HK-2 (cell line): Measurements from ENCODE around the gene MZB1.
"Not testable (repeated sequence)": the region's sequence is repeated elsewhere in the genome, so short reads cannot be mapped to it uniquely, and the experiment has no call there.

Experiments
- DNase-seq: peaks from one replicate; pipeline ENCODE4 v3.0.0-alpha.2; 2018; ENCODE audit not compliant: unreplicated experiment

Gene MZB1

DNA sequence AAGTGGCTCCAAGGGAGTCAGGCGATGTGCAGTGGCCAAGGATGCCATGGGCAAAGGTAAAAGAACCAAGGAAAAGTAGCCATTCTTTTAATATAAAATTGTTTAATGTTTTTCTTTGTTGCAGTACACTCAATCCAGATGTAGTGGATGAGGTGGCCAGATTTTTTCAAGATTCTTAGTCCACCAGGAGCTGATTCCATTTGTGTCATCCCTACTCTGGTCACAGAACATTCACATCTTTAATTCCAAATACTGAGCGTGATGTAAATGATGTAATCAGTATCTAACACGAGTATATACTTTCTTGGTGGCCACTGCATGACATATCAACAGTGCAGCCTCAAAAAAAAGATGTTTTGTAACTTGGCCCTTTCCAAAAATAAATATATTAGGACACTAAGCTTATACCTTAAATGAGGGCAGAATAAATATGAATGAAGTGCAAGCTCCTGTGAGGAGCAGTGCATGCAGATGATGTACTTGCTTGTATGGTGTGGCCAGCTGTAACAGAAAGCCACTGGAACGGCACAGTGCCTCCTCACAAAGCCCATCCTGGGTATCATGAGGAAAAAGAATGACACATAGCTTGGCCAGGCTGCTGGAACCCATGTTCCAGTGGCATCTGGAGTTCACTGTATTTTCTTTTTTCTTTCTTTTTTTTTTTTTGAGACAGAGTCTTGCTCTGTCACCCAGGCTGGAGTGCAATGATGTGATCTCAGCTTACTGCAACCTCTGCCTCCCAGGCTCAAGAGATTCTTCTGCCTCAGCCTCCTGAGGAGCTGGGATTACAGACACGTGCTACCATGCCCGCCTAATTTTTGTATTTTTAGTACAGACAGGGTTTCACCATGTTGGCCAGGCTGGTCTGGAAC is 20.6 kb upstream of the MZB1 start:
- DNase-seq = no peak

DNA sequence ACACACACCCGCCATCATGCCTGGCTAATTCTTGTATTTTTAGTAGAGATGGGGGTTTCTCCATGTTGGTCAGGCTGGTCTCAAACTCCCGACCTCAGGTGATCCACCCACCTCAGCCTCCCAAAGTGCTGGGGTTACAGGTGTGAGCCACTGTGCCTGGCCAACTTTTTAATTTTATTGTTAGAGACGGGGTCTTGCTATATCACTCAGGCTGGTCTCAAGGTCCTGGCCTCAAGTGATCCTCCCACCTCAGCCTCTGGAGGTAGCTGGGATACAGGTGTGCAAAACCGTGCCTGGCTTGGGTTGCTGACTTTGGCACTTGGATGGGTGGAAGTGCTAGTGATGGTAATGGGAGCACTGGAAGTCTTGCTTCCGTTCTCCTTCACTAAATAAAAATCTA is 19.4 kb upstream of the MZB1 start:
- DNase-seq = not testable (repeated sequence)

GRCh38 chr5:139408191-139408590 is 18.5 kb upstream of the MZB1 start:
- DNase-seq = no peak

DNA sequence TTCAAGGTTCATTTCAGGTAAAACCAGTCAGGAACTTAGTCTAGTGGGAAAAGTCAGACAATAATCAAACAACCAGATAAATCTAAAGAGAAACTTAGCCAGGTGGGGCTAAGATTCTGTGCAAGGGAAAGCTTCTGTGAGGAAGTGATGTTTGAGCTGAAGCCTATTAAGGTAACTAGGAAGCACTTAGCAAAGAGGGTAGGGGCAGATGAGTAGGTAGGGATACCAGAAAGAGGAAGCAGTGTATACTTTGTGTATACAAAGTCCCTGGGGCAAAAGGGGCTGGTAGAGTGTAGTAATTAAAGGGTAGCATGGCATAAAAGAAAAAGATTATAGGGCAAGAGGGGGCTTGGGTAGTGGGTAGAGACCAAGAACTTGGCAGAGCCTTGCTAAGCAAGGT is 17.8 kb upstream of the MZB1 start:
- DNase-seq = no peak

- no peak for DNase-seq
Observed at GRCh38 chr5:139406963-139407362, 17.2 kb upstream of the MZB1 start.

- no peak for DNase-seq
Observed at GRCh38 chr5:139404484-139404840, 14.7 kb upstream of the MZB1 start.

- DNase-seq = peak; percentile 88
Observed at GRCh38 chr5:139403787-139404483, 14.2 kb upstream of the MZB1 start, which contains the start of gene SPATA24. TSS of gene SPATA24 (minus strand) at chr5:139404089. CDS start at chr5:139404060, 29 bp downstream.

DNA sequence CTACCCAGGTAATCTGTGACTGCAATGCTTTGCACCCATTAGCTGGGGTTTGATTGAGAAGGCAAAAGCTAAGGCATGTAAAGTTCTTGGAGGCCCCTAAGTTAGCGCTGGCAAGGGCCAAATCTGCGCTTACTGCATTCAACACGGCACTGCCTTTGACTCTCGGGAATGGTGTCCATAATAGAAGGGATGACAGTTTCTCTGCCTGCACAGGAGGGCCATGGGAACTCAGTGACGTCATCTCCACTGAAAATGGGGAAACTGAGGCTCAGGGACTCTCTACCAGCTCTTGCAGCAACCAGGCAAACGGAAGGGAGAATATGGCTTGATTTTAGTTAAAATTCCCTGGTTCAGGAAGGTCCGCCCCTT is 13.7 kb upstream of the MZB1 start:
- no peak for DNase-seq

DNA sequence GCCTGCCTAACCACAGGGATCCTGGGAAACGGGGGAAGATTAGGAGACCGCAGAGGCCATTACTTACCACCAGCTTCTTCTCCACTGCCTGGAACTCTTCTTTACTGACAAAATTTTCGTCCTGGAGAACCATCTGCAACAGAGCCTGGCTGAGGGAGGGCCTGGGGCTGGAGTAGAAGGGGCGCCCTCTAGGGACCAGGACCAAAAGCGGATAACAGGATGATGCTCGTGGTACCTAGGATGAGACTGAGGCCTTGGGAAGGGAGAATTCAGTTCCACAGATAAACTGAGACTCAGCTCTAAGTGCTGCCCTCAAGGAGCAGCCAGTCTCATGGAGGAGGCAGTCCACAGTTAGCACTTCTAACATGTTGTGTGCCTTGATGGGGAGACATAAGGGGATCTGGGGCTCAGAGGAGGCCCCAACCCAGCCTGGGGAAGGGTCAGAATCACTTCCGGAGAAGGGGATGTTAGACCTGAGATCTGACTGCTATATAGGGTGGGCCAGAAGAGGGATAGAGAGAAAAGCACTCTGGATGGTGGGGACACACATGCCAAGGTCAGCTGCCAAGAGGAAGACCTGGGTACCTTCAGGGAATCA is 12.9 kb upstream of the MZB1 start:
- DNase-seq = no peak

DNA sequence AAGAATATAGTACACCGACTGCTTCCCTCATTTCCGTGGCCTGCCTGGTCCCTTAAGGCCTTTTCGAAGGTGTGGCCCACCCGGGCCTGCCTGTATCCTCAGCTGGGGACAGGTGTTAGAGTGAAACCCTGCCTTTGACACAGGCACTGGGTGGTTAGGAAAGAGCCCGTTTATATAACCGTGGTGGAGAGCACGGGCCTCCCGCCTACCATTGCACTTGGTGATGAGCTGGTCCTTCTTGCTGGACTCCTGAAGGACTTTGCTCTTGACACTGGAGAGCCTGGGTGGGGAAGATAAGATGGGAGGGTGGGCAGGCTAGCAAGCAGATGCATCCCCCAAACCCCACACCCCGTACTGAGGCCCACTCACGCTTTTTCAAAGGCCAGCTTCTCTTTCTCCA is 11.8 kb upstream of the MZB1 start:
- no peak for DNase-seq

GRCh38 chr5:139399501-139400121 is 9.9 kb upstream of the MZB1 start:
- no peak for DNase-seq

DNA sequence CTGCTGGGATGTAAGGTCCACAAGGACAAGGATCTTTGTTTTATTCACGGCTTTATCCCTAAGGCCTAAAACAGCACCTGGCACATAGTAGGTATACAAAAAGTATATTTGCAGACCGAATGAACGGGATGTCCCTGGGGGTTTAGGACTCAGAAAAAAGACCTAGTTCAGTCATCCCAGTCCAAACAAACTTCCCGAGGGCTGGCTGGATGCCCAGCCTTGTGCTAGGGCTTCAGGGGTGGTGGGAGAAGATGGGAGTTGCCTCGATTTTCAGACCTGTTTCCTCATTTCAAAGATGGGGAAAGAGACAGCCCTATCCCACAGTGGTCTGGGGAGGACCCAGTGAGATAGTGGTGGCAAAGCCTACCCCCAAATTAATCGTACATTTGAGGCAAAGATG is 8.2 kb upstream of the MZB1 start:
- DNase-seq = no peak

GRCh38 chr5:139396691-139397090 is 7.0 kb upstream of the MZB1 start:
- no peak for DNase-seq

DNA sequence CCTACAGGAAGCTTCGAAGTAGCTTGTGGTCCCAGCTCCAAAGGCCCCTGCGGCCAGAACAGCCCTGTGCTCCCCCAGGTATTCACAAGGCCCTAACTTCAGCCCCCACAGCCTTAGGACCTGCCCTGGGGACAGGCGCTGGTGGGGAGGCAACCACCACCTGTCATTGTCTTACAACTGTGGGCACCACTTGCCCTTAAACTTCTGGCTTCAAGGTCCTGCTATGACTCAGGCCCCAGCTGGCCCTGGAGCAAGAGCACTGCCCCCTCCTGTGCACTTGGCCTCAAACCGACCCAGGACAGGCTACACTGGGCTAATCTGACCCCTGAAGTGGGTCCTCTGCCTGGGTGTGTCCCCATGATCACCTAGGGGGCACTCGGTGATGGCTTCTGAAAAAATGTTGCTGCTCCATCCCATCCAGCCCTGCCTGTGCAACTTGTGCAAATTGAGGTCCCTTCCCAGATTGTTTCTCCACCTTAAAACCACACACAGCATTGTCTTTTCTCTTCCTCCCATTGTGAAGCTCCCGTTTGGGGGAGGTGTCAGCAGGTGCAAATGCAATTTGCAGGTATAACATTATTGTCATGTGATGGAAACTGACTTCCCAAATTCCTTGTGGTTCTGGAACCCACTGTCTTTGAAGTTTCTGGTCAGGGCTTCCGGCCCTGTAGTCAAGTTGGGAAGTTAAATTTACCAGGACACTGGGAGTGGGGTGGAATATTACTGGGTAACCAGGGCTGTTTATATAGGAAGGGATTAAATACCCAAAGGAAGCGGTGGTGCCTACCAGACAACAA is 6.3 kb upstream of the MZB1 start:
- no peak for DNase-seq

DNA sequence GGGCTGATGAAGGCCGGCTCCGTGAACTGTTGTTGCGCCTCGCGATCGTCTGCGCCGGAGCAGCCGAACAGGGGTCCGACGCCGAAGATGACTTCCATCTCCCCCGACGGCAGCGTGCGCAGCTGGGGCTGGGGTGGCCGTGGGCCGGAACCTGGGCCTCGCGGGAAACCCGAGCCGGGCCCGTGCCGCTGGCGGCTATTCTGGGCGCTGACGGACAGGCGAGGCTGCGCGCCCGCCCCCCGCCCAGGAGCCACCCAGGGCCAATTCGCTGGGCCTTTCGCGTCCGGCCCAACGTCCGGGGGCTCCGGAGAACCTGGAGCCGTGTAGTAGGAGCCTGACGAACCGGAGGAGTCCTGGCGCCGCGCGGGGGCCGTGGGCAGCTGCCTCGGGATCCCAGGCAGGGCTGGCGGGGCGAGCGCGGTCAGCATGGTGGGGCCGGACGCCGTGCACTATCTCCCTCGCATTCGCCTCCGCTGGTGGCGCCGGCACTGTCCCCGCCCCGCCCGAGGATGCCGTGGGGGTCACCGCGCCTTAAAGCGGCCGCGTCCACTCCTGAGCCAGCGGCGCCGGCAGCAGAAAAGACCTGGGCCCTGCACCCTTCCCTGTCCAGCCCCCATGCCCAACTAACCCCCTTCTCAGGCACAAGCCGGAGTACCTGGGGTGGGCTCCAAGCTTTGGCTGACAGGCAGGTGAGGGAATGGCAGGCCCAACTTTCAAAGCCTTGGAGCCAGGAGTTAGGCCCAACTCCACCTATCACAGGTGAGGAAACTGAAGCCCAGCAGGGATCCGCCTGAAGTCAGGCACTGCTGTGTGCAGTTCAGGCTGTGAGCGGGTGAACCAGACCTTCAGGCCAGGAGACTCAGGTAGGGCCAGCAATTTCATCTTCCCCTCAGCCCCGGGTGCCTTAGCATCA is 5.2 kb upstream of the MZB1 start, which contains the start of gene PROB1:
Gene PROB1 (minus strand): TSS at position 451 of the 913 bp plus-strand sequence. CDS start 23 bp downstream, at position 428.
- DNase-seq = no peak

GRCh38 chr5:139394123-139394653 is 4.5 kb upstream of the MZB1 start:
- no peak for DNase-seq

DNA sequence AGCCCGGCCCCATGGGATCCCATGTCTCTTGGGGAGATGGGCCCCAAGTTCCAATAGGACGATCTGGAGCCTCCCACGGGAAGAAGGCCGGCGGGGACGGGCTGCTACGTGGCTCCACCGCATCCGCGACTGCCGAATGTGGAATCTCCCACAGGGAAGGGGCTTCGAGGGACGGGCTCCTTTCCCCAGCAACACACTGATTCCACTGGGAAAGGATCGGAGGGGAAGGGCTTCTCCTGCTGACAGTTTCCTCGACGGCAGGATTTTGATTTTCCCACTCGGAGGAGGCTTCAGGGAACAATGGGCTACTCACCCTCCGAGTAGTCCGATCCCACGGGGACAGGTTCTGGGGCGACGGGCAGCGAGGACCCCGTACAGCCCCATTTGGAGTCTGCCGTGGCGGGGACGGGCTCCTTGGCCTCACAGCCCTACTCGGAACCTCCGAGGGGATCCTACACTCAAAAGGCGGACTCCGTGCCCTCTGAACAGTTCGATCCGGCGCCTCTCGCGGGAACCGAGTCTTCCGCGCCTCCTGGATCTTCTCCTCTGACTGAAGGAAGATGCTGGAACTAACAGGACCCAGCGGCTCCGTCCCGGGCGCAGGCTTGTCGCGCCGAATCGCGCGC is 3.9 kb upstream of the MZB1 start:
- DNase-seq = no peak

DNA sequence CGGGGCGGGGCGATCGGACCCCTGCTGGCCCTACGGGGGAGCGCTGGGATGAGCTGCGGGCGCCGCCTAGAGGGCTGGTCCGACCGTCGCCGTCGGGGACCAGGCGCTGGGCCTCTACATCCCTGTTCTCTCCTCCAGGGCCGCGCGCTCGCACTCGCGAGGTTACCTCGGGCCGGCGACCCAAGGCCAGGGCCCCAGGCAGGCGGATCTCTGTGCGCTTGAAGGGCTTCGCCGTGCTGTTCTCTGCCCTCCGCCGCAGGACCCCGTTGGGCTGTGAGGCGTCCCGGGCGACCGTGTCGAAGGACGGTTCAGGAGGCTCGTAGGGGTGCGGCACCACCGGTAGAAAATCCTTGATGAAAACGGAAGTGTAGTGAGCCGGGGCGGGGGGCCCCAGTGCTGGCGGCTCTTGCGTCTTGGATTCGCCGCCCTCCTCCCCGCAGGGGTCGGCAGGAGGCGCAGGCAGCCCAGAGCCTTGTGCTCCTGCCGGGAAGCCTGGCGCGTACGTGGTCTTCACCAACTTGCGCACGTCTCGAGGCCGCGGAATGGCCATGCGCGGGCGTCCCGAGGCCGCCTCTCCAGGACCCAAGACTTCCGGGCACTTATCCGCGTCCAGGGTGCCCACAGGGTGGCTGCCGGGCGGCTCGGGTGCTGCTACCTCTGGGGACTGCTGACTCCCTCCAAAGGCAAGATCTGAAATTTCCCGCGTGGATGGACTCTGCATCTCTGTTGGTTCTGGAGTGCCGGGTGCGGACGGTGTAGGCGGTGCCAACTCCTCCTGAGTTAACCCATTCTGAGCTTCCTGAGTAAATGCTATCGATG is 3.2 kb upstream of the MZB1 start:
- no peak for DNase-seq

GRCh38 chr5:139392324-139392677 is 2.6 kb upstream of the MZB1 start:
- no peak for DNase-seq
